ENCODE measurements around the gene HDAC2. TPM values are rescaled to one million over a fixed set of nuclear protein-coding genes. Genes with fewer than 3 reads are reported as not detected.

HDAC2 gene
- total RNA-seq, 1 experiment from 2014 or later, result 321 TPM

- TF ChIP-seq OVOL2 (CRISPR knock-in tag; IDR thresholded peaks at IDR 0.05; ENCODE audit: borderline replicate concordance) (no peak), EMX1 (CRISPR knock-in tag; IDR thresholded peaks at IDR 0.05) (no peak), AR (CRISPR knock-in tag; IDR thresholded peaks at IDR 0.05) (no peak)
Measured at GRCh38 chr6:113999284-113999683, 28.3 kb upstream of the HDAC2 start (continued).

- peaks cover 31% of the 10 kb centered on the region for H3K4me1 Mint-ChIP-seq
- POLR2A ChIA-PET, result no interaction called here
- CTCF ChIA-PET, result no interaction called here
Measured at GRCh38 chr6:113998811-113999210, 27.9 kb upstream of the HDAC2 start.

GRCh38 chr6:113997116-113997515 is 26.2 kb upstream of the HDAC2 start:
- peaks cover 15% of the 10 kb centered on the region for H3K36me3 Mint-ChIP-seq
- DNase-seq (ENCODE audit: low spot score), result no peak
- H3K4me1 Mint-ChIP-seq, result peaks cover 23% of the 10 kb centered on the region
- ChIA-PET CTCF (interaction anchor here (3.1 to 4.4 kb wide), 2 partner anchors 112 to 347 kb away, joined by 12 to 47 read pairs; partner anchors contain the start of gene HS3ST5), POLR2A (no interaction called here)
- no peak for ATAC-seq
- H3K27ac Mint-ChIP-seq, result no peak overlapping the region; the same call in 1 of the 2 replicates
- H3K27me3 Mint-ChIP-seq (ENCODE audit: low read depth), result no peaks in the 10 kb centered on the region
- TF ChIP-seq ATF3 (CRISPR knock-in tag; conservative IDR thresholded peaks at IDR 0.05), result no peak
- H3K4me3 Mint-ChIP-seq, result no peak overlapping the region
- H3K9me3 Mint-ChIP-seq, result peaks cover 17% of the 10 kb centered on the region

More at GRCh38 chr6:113998811-113999210, 27.9 kb upstream of the HDAC2 start:
- H3K36me3 Mint-ChIP-seq, result peaks cover 15% of the 10 kb centered on the region
- DNase-seq (ENCODE audit: low spot score), result no peak
- H3K27me3 Mint-ChIP-seq (ENCODE audit: low read depth), result no peaks in the 10 kb centered on the region
- H3K9me3 Mint-ChIP-seq, result peaks cover 17% of the 10 kb centered on the region
- ATAC-seq, result no peak
- no peak overlapping the region for H3K27ac Mint-ChIP-seq
- no peak overlapping the region for H3K4me3 Mint-ChIP-seq
- TF ChIP-seq SMAD3 (CRISPR knock-in tag; IDR thresholded peaks at IDR 0.05; ENCODE audit: borderline replicate concordance) (no peak), AFF4 (CRISPR knock-in tag; IDR thresholded peaks at IDR 0.05; ENCODE audit: borderline replicate concordance) (no peak), GTF2I (CRISPR knock-in tag; conservative IDR thresholded peaks at IDR 0.05) (no peak), ZNF671 (CRISPR knock-in tag; IDR thresholded peaks at IDR 0.05) (no peak), ZBTB21 (CRISPR knock-in tag; IDR thresholded peaks at IDR 0.05; ENCODE audit: borderline replicate concordance) (no peak), MYBL2 (CRISPR knock-in tag; IDR thresholded peaks at IDR 0.05) (no peak), HMGA2 (CRISPR knock-in tag; IDR thresholded peaks at IDR 0.05) (no peak), USF1 (CRISPR knock-in tag; IDR thresholded peaks at IDR 0.05) (no peak), OVOL2 (CRISPR knock-in tag; IDR thresholded peaks at IDR 0.05; ENCODE audit: borderline replicate concordance) (no peak), ZNF121 (CRISPR knock-in tag; IDR thresholded peaks at IDR 0.05) (no peak), EMX1 (CRISPR knock-in tag; IDR thresholded peaks at IDR 0.05) (no peak)

- Mint-ChIP-seq H3K27ac (peak overlapping the region; percentile 91), H3K4me1 (peaks cover 19% of the 10 kb centered on the region), H3K4me3 (no peak overlapping the region), H3K9me3 (peaks cover 21% of the 10 kb centered on the region), H3K36me3 (peaks cover 17% of the 10 kb centered on the region), H3K27me3 (ENCODE audit: low read depth) (no peaks in the 10 kb centered on the region)
- ChIA-PET CTCF (interaction anchor here (0.6 to 4.4 kb wide), 20 partner anchors 9 to 348 kb away, joined by 3 to 47 read pairs (median 4); partner anchors contain the start of genes HDAC2 and HS3ST5), POLR2A (no interaction called here)
- no peak for DNase-seq (ENCODE audit: low spot score)
- peak; percentile 86 for ATAC-seq
- TF ChIP-seq CREM (CRISPR knock-in tag; IDR thresholded peaks at IDR 0.05) (no peak), ZNF532 (CRISPR knock-in tag; IDR thresholded peaks at IDR 0.05; ENCODE audit: borderline replicate concordance) (no peak), ATF2 (CRISPR knock-in tag; IDR thresholded peaks at IDR 0.05; ENCODE audit: borderline replicate concordance, low read depth) (no peak), TEAD4 (CRISPR knock-in tag; IDR thresholded peaks at IDR 0.05) (no peak)
Measured at GRCh38 chr6:113995634-113996033, 24.7 kb upstream of the HDAC2 start.

All from WTC11 (cell line).